Omental fat pad (tissue), 4 donors: ENCODE data around the gene TIMM10. TPM values are rescaled to one million over a fixed set of nuclear protein-coding genes. Genes with fewer than 3 reads are reported as not detected.

ENCODE experiments used
- ATAC-seq: fragments of 150-250 bp; one replicate; pipeline ENCODE4 v1.9.1; 2016; ENCODE audit warnings: mild to moderate bottlenecking, moderate library complexity; ENCODE audit not compliant: low FRiP score
- DNase-seq: peaks from one replicate; pipeline ENCODE4 v3.0.0-alpha.2; 2019; ENCODE audit warnings: low spot score
- CTCF ChIP-seq, 3 donors: fragments of 450-650 bp; IDR thresholded peaks; one replicate each; pipeline ENCODE4 v1.5.1; 2016 to 2017; ENCODE audit warnings: antibody characterized with exemption in 3 of 3, mild to moderate bottlenecking in 3 of 3, moderate library complexity in 2 of 3
- total RNA-seq, 4 donors: library from RNA; depleted of rRNA; stranded (reverse); fragments of >200 nt; gene quantifications; one replicate each; pipeline ENCODE4 v1.1.0, GENCODE V29; 2016

Gene TIMM10
- total RNA-seq, 4 donors from 2014 or later = 42.9 to 49.0 (median 45.9) TPM

- no peak for TF ChIP-seq CTCF (IDR thresholded peaks at IDR 0.05)
- DNase-seq = no peak
- no peak for ATAC-seq
Observed at GRCh38 chr11:57504511-57504910, 26.0 kb downstream of the TIMM10 start.

GRCh38 chr11:57502870-57503269 lies 27.7 kb downstream of the TIMM10 start:
- TF ChIP-seq CTCF (IDR thresholded peaks at IDR 0.05) = no peak
- no peak for DNase-seq
- ATAC-seq = no peak

GRCh38 chr11:57502376-57502775 lies 28.2 kb downstream of the TIMM10 start:
- DNase-seq = no peak
- no peak for TF ChIP-seq CTCF (IDR thresholded peaks at IDR 0.05)
- no peak for ATAC-seq

GRCh38 chr11:57501953-57502352 lies 28.6 kb downstream of the TIMM10 start:
- ATAC-seq (no peak), DNase-seq (no peak)
- no peak for TF ChIP-seq CTCF (IDR thresholded peaks at IDR 0.05)

GRCh38 chr11:57500926-57501325 lies 29.6 kb downstream of the TIMM10 start:
- TF ChIP-seq CTCF (IDR thresholded peaks at IDR 0.05) = no peak
- DNase-seq = no peak
- no peak for ATAC-seq

GRCh38 chr11:57500515-57500914 lies 30.0 kb downstream of the TIMM10 start:
- DNase-seq (no peak), ATAC-seq (peak; percentile 4)
- TF ChIP-seq CTCF (IDR thresholded peaks at IDR 0.05) = no peak

- DNase-seq (no peak), ATAC-seq (peak; percentile 58)
- no peak for TF ChIP-seq CTCF (IDR thresholded peaks at IDR 0.05)
Observed at GRCh38 chr11:57499983-57500461, 30.5 kb downstream of the TIMM10 start.
